Measurements from ENCODE around the gene AHDC1.

- TF ChIP-seq POLR2A (IDR thresholded peaks at IDR 0.05; ENCODE audit: low read length) (no peak), GATA1 (IDR thresholded peaks at IDR 0.05; ENCODE audit: low read depth, low read length) (no peak)
Observed at GRCh38 chr1:27503844-27504587, 99.9 kb downstream of the AHDC1 start.

Measured in erythroblast (primary cell).